GM21619 (cell line): ENCODE measurements around the gene BCAS1.

Experiments used
- ATAC-seq: cut with Tn5 transposase; IDR thresholded peaks from one replicate; pipeline ENCODE4 v1.9.1; 2021; ENCODE audit not compliant: unreplicated experiment

The BCAS1 gene

GRCh38 chr20:53914781-53915445 is 155.5 kb downstream of the BCAS1 start:
- no peak for ATAC-seq

- ATAC-seq, result no peak
Measured at GRCh38 chr20:53914091-53914780, 156.2 kb downstream of the BCAS1 start.

- no peak for ATAC-seq
Measured at GRCh38 chr20:53911301-53911700, 159.1 kb downstream of the BCAS1 start.

GRCh38 chr20:53910351-53911002 is 159.9 kb downstream of the BCAS1 start:
- ATAC-seq, result no peak

- ATAC-seq, result no peak
Measured at GRCh38 chr20:53907968-53908751, 162.2 kb downstream of the BCAS1 start.

- no peak for ATAC-seq
Measured at GRCh38 chr20:53905820-53906191, 164.6 kb downstream of the BCAS1 start.

GRCh38 chr20:53905019-53905819 is 165.2 kb downstream of the BCAS1 start:
- ATAC-seq, result peak; percentile 54

- ATAC-seq, result no peak
Measured at GRCh38 chr20:53904261-53904660, 166.1 kb downstream of the BCAS1 start.

- no peak for ATAC-seq
Measured at GRCh38 chr20:53903652-53903987, 166.8 kb downstream of the BCAS1 start.

GRCh38 chr20:53902968-53903651 is 167.3 kb downstream of the BCAS1 start:
- no peak for ATAC-seq

GRCh38 chr20:53901497-53902096 is 168.8 kb downstream of the BCAS1 start:
- no peak for ATAC-seq

GRCh38 chr20:53901064-53901463 is 169.3 kb downstream of the BCAS1 start:
- no peak for ATAC-seq

GRCh38 chr20:53900380-53900999 is 169.9 kb downstream of the BCAS1 start:
- no peak for ATAC-seq

GRCh38 chr20:53899351-53900167 is 170.8 kb downstream of the BCAS1 start:
- peak; percentile 68 for ATAC-seq

- ATAC-seq, result no peak
Measured at GRCh38 chr20:53898556-53898931, 171.8 kb downstream of the BCAS1 start.

GRCh38 chr20:53897884-53898555 is 172.4 kb downstream of the BCAS1 start:
- ATAC-seq, result no peak

- no peak for ATAC-seq
Measured at GRCh38 chr20:53896647-53897046, 173.7 kb downstream of the BCAS1 start.

GRCh38 chr20:53896041-53896440 is 174.4 kb downstream of the BCAS1 start:
- no peak for ATAC-seq
